Pancreas (tissue), 10 donors: ENCODE measurements around the gene AFF3. TPM values are rescaled to one million over a fixed set of nuclear protein-coding genes. Genes with fewer than 3 reads are reported as not detected.

Source experiments
- ATAC-seq, 4 donors: fragments of 200-7000 bp; cut with Tn5 transposase; one replicate each; pipeline versions ENCODE4 v1.8.0 to v1.9.1; 2020; ENCODE audit warnings: mild to moderate bottlenecking in 4 of 4, moderate library complexity in 4 of 4
- DNase-seq, 6 donors: peaks; one replicate each; pipeline ENCODE4 v3.0.0-alpha.2; 2020
- FAIRE-seq: peaks from 2 replicates; lab custom pipeline; 2012; peaks lifted over from hg19 to GRCh38; lab: Jason Lieb, UNC
- H3K27ac ChIP-seq, 4 donors: fragments of 200-600 bp; sonication (generic); 1 replicate in 3 of 4; 2 replicates in 1 of 4; pipeline versions ENCODE4 v1.5.0 to v1.8.0; 2020
- H3K27me3 ChIP-seq, 4 donors: fragments of 200-600 bp; one replicate each; pipeline ENCODE4 v1.8.0; 2021
- H3K36me3 ChIP-seq, 3 donors: fragments of 200-600 bp; sonication (generic) in 1 of 3; one replicate each; pipeline versions ENCODE4 v1.5.0 to v1.8.0; 2020 to 2021
- H3K4me1 ChIP-seq, 3 donors: fragments of 200-600 bp; one replicate each; pipeline ENCODE4 v1.8.0; 2021
- H3K4me3 ChIP-seq, 4 donors: fragments of 200-600 bp; sonication (generic) in 2 of 4; one replicate each; pipeline versions ENCODE4 v1.5.0 to v1.8.0; 2020 to 2021
- H3K9me3 ChIP-seq, 4 donors: fragments of 200-600 bp; one replicate each; pipeline ENCODE4 v1.8.0; 2021
- CTCF ChIP-seq, 4 donors: fragments of 200-600 bp; sonication (generic) in 3 of 4; IDR thresholded peaks; one replicate each; pipeline versions ENCODE4 v1.5.0 to v1.8.0; 2021; ENCODE audit warnings: antibody characterized with exemption in 4 of 4
- WGBS, 2 donors: extraction: QIAGEN DNeasy Blood & Tissue Kit; methylation state at CpG; one replicate each; pipeline ENCODE4 v1.1.7; 2013; 5-methylcytosine and 5-hydroxymethylcytosine counted together
- intact Hi-C, 3 donors: fragments of 100-400 bp; cut with DNase I; formaldehyde crosslinking; loops; one replicate each; pipeline versions ENCODE4 v1.11.1 to v1.14.2; 2022
- polyA plus RNA-seq, 2 donors: library from polyadenylated mRNA; stranded (reverse); fragments of 200-250 nt; gene quantifications; one replicate each; pipeline ENCODE4 v1.2.3, GENCODE V29; 2013
- total RNA-seq, 6 donors: library from RNA; stranded (reverse); fragmentation: NEBNext Ultra II Directional in 4 of 6; extraction: Animal tissue kit (Norgen Biotek cat#: 25700) in 4 of 6; gene quantifications; one replicate each; pipeline versions ENCODE4 v1.2.1 to v1.2.4, GENCODE V29; 2021 to 2023
- donor health status: healthy with polysubstance abuse.
- donor health status: DM: no; HTN: no; CAD: no; lungs with moderate emphysema.
- donor health status: DM: no; HTN: no; CAD: no.
- donor health status: control.
- donor health status: control.
- donor health status: Bipolar disorder and iron deficiency.
- donor health status: DM: yes; HTN: yes; CAD: no.
- donor health status: DM: no; HTN: no; CAD: no.
- donor health status: DM: no; HTN: no; CAD: no.
- donor health status: DM: yes; HTN: yes; CAD: no.

AFF3 gene
- total and polyA plus RNA-seq, 8 donors, result 0.19 to 1.1 (median 0.54) TPM

- WGBS, 2 donors, result 28 to 32% methylated on average over 5 of the region's 5 CpGs
- DNase-seq, result peak in 2 of 6 donors; percentile 11 to 16
- H3K4me3 ChIP-seq, result no peak overlapping the region
- no peak overlapping the region for H3K27ac ChIP-seq
- intact Hi-C loops, result no loop called here
- ATAC-seq, result peak; percentile 60 to 87 (median 82)
- no peaks in the 10 kb centered on the region for H3K27me3 ChIP-seq
- no peaks in the 10 kb centered on the region for H3K36me3 ChIP-seq
- H3K9me3 ChIP-seq, result no peaks in the 10 kb centered on the region
- no peak for TF ChIP-seq CTCF (IDR thresholded peaks at IDR 0.05)
- FAIRE-seq, result no peak
- peaks cover 0 to 4% (median 0%) of the 10 kb centered on the region in 3 donors for H3K4me1 ChIP-seq
These were observed 260.3 kb downstream of the AFF3 start for GRCh38 chr2:99881901-99882591.

GRCh38 chr2:99880964-99881294 is 261.5 kb downstream of the AFF3 start:
- peaks cover 0 to 4% (median 0%) of the 10 kb centered on the region in 3 donors for H3K4me1 ChIP-seq
- no peak overlapping the region for H3K27ac ChIP-seq
- no peak overlapping the region for H3K4me3 ChIP-seq
- no peaks in the 10 kb centered on the region for H3K27me3 ChIP-seq
- DNase-seq, result no peak
- no peaks in the 10 kb centered on the region for H3K36me3 ChIP-seq
- FAIRE-seq, result no peak
- no peak for ATAC-seq
- H3K9me3 ChIP-seq, result no peaks in the 10 kb centered on the region
- intact Hi-C loops, result no loop called here
- WGBS, 2 donors, result 83 to 86% methylated on average over 3 of the region's 3 CpGs
- TF ChIP-seq CTCF (IDR thresholded peaks at IDR 0.05), result no peak

- no peak for TF ChIP-seq CTCF (IDR thresholded peaks at IDR 0.05)
- no peaks in the 10 kb centered on the region for H3K36me3 ChIP-seq
- DNase-seq, result no peak
- intact Hi-C loops, result no loop called here
- WGBS, 2 donors, result 89 to 91% methylated on average over 16 of the region's 16 CpGs
- FAIRE-seq, result no peak
- H3K4me3 ChIP-seq, result no peak overlapping the region
- H3K4me1 ChIP-seq, result peaks cover 0 to 4% (median 0%) of the 10 kb centered on the region in 3 donors
- no peaks in the 10 kb centered on the region for H3K27me3 ChIP-seq
- H3K9me3 ChIP-seq, result no peaks in the 10 kb centered on the region
- H3K27ac ChIP-seq, result no peak overlapping the region
- ATAC-seq, result no peak
These were observed 262.0 kb downstream of the AFF3 start for GRCh38 chr2:99880148-99880963.

GRCh38 chr2:99879481-99879880 is 262.9 kb downstream of the AFF3 start:
- peaks cover 0 to 4% (median 0%) of the 10 kb centered on the region in 3 donors for H3K4me1 ChIP-seq
- H3K9me3 ChIP-seq, result no peaks in the 10 kb centered on the region
- ATAC-seq (no peak), FAIRE-seq (no peak), DNase-seq (no peak)
- H3K27ac ChIP-seq, result no peak overlapping the region
- no peak overlapping the region for H3K4me3 ChIP-seq
- no peaks in the 10 kb centered on the region for H3K27me3 ChIP-seq
- no peaks in the 10 kb centered on the region for H3K36me3 ChIP-seq
- 43 to 44% methylated on average over 4 of the region's 4 CpGs for WGBS, 2 donors
- TF ChIP-seq CTCF (IDR thresholded peaks at IDR 0.05), result no peak
- intact Hi-C loops, result no loop called here
